ENCODE results near the gene TMEM45A.
"Not testable (repeated sequence)": the region's sequence is repeated elsewhere in the genome, so short reads cannot be mapped to it uniquely, and the experiment has no call there.

Gene TMEM45A

DNA sequence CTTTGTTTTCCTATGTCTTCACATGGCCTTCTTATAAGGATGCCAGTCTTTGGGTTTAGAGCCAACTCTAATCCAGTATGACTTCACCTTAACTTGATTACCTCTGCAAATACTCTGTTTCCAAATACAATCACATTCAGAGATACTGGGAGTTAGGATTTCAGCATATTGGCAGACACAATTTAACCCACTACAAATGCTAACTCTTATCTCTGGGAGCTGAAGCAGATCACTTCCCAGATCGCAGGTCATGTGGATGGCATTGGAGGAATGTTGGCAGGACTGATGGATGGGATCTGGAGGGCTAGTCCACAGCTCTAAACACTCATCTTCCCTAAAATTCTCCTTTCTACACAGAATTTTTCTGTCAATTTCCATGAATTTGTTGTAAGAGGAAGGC, 70.8 kb downstream of the TMEM45A start:
- H3K4me3 ChIP-seq, result no peak overlapping the region
- no peaks in the 10 kb centered on the region for H3K4me1 ChIP-seq
- H3K36me3 ChIP-seq, result no peaks in the 10 kb centered on the region
- no peak for TF ChIP-seq Cebpa-rat (IDR thresholded peaks at IDR 0.05)
- no peak overlapping the region for H3K9ac ChIP-seq
- H3K4me2 ChIP-seq, result no peak overlapping the region
- no peaks in the 10 kb centered on the region for H3K9me3 ChIP-seq
- H3K27me3 ChIP-seq, result no peaks in the 10 kb centered on the region
- H3K27ac ChIP-seq, result no peak overlapping the region
- H4K20me1 ChIP-seq, result no peaks in the 10 kb centered on the region

DNA sequence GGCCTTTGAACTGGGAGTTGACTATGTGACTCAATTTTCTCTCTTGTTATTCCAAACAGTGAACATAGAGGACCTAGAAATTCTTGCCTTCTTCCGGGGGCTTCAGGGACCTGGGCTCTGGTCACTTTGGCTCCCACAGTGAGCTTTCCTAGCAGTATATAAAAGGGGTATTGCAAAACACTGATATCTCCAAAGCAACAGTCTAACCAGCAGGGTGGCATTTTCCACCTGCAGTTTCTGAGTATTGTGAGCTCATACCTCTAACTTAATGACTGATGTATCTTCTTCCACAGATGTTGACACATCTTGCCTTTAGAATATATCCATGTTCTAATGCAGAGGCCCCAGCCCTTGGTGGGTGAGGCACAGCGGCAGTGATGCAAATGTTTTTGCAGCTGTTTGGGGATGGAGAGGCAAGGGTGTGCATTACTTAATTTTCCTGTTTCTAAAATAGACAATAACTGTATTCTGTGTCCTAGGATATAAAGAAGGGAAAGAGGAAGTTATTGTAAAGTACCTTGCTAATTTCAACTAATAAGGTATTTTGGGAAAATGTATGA, 71.3 kb downstream of the TMEM45A start:
- TF ChIP-seq Cebpa-rat (IDR thresholded peaks at IDR 0.05), result no peak
- Histone ChIP-seq H3K36me3 (no peaks in the 10 kb centered on the region), H3K4me3 (no peak overlapping the region), H3K9ac (no peak overlapping the region), H3K4me2 (no peak overlapping the region), H3K4me1 (no peaks in the 10 kb centered on the region), H4K20me1 (no peaks in the 10 kb centered on the region), H3K27ac (no peak overlapping the region), H3K9me3 (no peaks in the 10 kb centered on the region), H3K27me3 (no peaks in the 10 kb centered on the region)

- H3K27me3 ChIP-seq, result no peaks in the 10 kb centered on the region
- H3K4me2 ChIP-seq, result no peak overlapping the region
- no peaks in the 10 kb centered on the region for H3K36me3 ChIP-seq
- H3K4me3 ChIP-seq, result no peak overlapping the region
- peaks cover 5% of the 10 kb centered on the region; the same call in 1 of the 2 replicates for H3K4me1 ChIP-seq
- H4K20me1 ChIP-seq, result no peaks in the 10 kb centered on the region
- no peak for TF ChIP-seq Cebpa-rat (IDR thresholded peaks at IDR 0.05)
- H3K9me3 ChIP-seq, result no peaks in the 10 kb centered on the region
- H3K9ac ChIP-seq, result no peak overlapping the region
- no peak overlapping the region for H3K27ac ChIP-seq
These were observed 78.4 kb downstream of the TMEM45A start for GRCh38 chr3:100570811-100571210.

GRCh38 chr3:100574536-100574935, 82.1 kb downstream of the TMEM45A start:
- no peak overlapping the region for H3K4me2 ChIP-seq
- H3K27me3 ChIP-seq, result no peaks in the 10 kb centered on the region
- H3K4me3 ChIP-seq, result no peak overlapping the region
- TF ChIP-seq Cebpa-rat (IDR thresholded peaks at IDR 0.05), result no peak
- no peaks in the 10 kb centered on the region for H3K36me3 ChIP-seq
- H3K27ac ChIP-seq, result no peak overlapping the region
- H3K9ac ChIP-seq, result no peak overlapping the region
- H3K9me3 ChIP-seq, result no peaks in the 10 kb centered on the region
- H4K20me1 ChIP-seq, result no peaks in the 10 kb centered on the region
- H3K4me1 ChIP-seq, result peaks cover 6% of the 10 kb centered on the region; the same call in 1 of the 2 replicates

- Histone ChIP-seq H4K20me1 (no peaks in the 10 kb centered on the region), H3K27me3 (no peaks in the 10 kb centered on the region), H3K4me2 (no peak overlapping the region; the same call in 1 of the 2 replicates), H3K27ac (no peak overlapping the region), H3K4me3 (no peak overlapping the region), H3K36me3 (no peaks in the 10 kb centered on the region), H3K4me1 (peaks cover 6% of the 10 kb centered on the region; the same call in 1 of the 2 replicates), H3K9me3 (no peaks in the 10 kb centered on the region), H3K9ac (no peak overlapping the region)
- no peak for TF ChIP-seq Cebpa-rat (IDR thresholded peaks at IDR 0.05)
These were observed 83.3 kb downstream of the TMEM45A start for GRCh38 chr3:100575704-100576103.

- Histone ChIP-seq H3K9me3 (no peaks in the 10 kb centered on the region), H3K4me3 (no peak overlapping the region), H3K27me3 (no peaks in the 10 kb centered on the region), H3K4me1 (peaks cover 6% of the 10 kb centered on the region; the same call in 1 of the 2 replicates), H3K4me2 (no peak overlapping the region), H3K27ac (no peak overlapping the region), H4K20me1 (no peaks in the 10 kb centered on the region), H3K9ac (no peak overlapping the region), H3K36me3 (no peaks in the 10 kb centered on the region)
- no peak for TF ChIP-seq Cebpa-rat (IDR thresholded peaks at IDR 0.05)
These were observed 85.1 kb downstream of the TMEM45A start for GRCh38 chr3:100577382-100578008.

GRCh38 chr3:100578646-100579045, 86.2 kb downstream of the TMEM45A start:
- Histone ChIP-seq H3K4me2 (no peak overlapping the region), H3K36me3 (no peaks in the 10 kb centered on the region), H3K4me1 (peaks cover 6% of the 10 kb centered on the region; the same call in 1 of the 2 replicates), H3K27ac (no peak overlapping the region), H3K9me3 (no peaks in the 10 kb centered on the region), H4K20me1 (no peaks in the 10 kb centered on the region), H3K9ac (no peak overlapping the region), H3K4me3 (no peak overlapping the region), H3K27me3 (no peaks in the 10 kb centered on the region)
- TF ChIP-seq Cebpa-rat (IDR thresholded peaks at IDR 0.05), result no peak

- no peak overlapping the region for H3K4me2 ChIP-seq
- no peaks in the 10 kb centered on the region for H3K36me3 ChIP-seq
- peaks cover 3% of the 10 kb centered on the region; the same call in 1 of the 2 replicates for H3K9me3 ChIP-seq
- no peaks in the 10 kb centered on the region for H3K27me3 ChIP-seq
- TF ChIP-seq Cebpa-rat (IDR thresholded peaks at IDR 0.05), result no peak
- peaks cover 6% of the 10 kb centered on the region; the same call in 1 of the 2 replicates for H3K4me1 ChIP-seq
- no peak overlapping the region for H3K27ac ChIP-seq
- no peak overlapping the region for H3K4me3 ChIP-seq
- H3K9ac ChIP-seq, result no peak overlapping the region
- no peaks in the 10 kb centered on the region for H4K20me1 ChIP-seq
These were observed 87.7 kb downstream of the TMEM45A start for GRCh38 chr3:100580147-100580546.

- H3K9me3 ChIP-seq, result peaks cover 4% of the 10 kb centered on the region; the same call in 1 of the 2 replicates
- no peaks in the 10 kb centered on the region for H3K36me3 ChIP-seq
- no peak overlapping the region for H3K9ac ChIP-seq
- H3K27ac ChIP-seq, result no peak overlapping the region
- H3K4me3 ChIP-seq, result no peak overlapping the region
- H3K4me1 ChIP-seq, result no peaks in the 10 kb centered on the region
- H3K27me3 ChIP-seq, result no peaks in the 10 kb centered on the region
- H4K20me1 ChIP-seq, result no peaks in the 10 kb centered on the region
- no peak overlapping the region for H3K4me2 ChIP-seq
- no peak for TF ChIP-seq Cebpa-rat (IDR thresholded peaks at IDR 0.05)
These were observed 89.2 kb downstream of the TMEM45A start for GRCh38 chr3:100581650-100582049.

DNA sequence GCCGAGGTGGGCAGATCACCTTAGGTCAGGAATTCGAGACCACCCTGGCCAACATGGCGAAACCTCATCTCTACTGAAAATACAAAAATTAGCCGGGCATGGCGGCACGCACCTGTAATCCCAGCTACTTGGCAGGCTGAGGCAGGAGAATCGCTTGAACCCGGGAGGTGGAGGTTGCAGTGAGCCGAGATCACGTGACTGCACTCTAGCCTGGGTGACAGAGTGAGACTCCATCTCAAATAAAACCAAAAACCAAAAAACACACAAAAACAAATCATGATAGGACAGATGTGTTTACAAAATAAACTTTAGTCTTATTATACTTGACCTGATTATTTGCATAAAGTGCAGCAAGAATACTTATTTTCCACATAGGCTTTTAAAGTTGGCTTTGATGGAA, 89.7 kb downstream of the TMEM45A start:
- H3K4me3 ChIP-seq, H3K9ac ChIP-seq, H3K9me3 ChIP-seq, H3K4me1 ChIP-seq, H3K27me3 ChIP-seq, H3K27ac ChIP-seq, H3K4me2 ChIP-seq, H3K36me3 ChIP-seq, H4K20me1 ChIP-seq: not testable (repeated sequence)

All from BLaER1 (cell line).